Measurements from ENCODE around the gene NSUN4.
A peak's percentile ranks its signal among the peaks of the same experiment; 100 is the strongest.

The NSUN4 gene

GRCh38 chr1:46368791-46369190, 28.2 kb downstream of the NSUN4 start:
- no peaks in the 10 kb centered on the region for H3K27me3 ChIP-seq (ENCODE audit: control insufficient read depth, insufficient read depth, low read length)
- H3K79me2 ChIP-seq: no peaks in the 10 kb centered on the region
- no peaks in the 10 kb centered on the region for H3K36me3 ChIP-seq (ENCODE audit: control insufficient read depth, insufficient read depth, low read length)
- no peak overlapping the region for H3K4me3 ChIP-seq (ENCODE audit: low read depth, low read length)
- H3K4me1 ChIP-seq: peaks cover 2% of the 10 kb centered on the region
- H3K9ac ChIP-seq: no peak overlapping the region
- H3K4me2 ChIP-seq (ENCODE audit: low read length): no peak overlapping the region
- H2AFZ ChIP-seq: no peak overlapping the region
- H3K27ac ChIP-seq: peak overlapping the region; percentile 4
- H3K9me3 ChIP-seq (ENCODE audit: control insufficient read depth, low read length): no peaks in the 10 kb centered on the region
- no peak for TF ChIP-seq CTCF (IDR thresholded peaks at IDR 0.05)

- no peak overlapping the region for H3K4me2 ChIP-seq (ENCODE audit: low read length)
- H3K9ac ChIP-seq: no peak overlapping the region
- H3K9me3 ChIP-seq (ENCODE audit: control insufficient read depth, low read length): no peaks in the 10 kb centered on the region
- TF ChIP-seq CTCF (IDR thresholded peaks at IDR 0.05): no peak
- H2AFZ ChIP-seq: no peak overlapping the region
- no peaks in the 10 kb centered on the region for H3K36me3 ChIP-seq (ENCODE audit: control insufficient read depth, insufficient read depth, low read length)
- peaks cover 2% of the 10 kb centered on the region for H3K4me1 ChIP-seq
- no peaks in the 10 kb centered on the region for H3K27me3 ChIP-seq (ENCODE audit: control insufficient read depth, insufficient read depth, low read length)
- no peak overlapping the region for H3K4me3 ChIP-seq (ENCODE audit: low read depth, low read length)
- H3K27ac ChIP-seq: no peak overlapping the region
- H3K79me2 ChIP-seq: no peaks in the 10 kb centered on the region
These were observed 29.1 kb downstream of the NSUN4 start for GRCh38 chr1:46369542-46370213.

- Histone ChIP-seq H3K27me3 (ENCODE audit: control insufficient read depth, insufficient read depth, low read length) (no peaks in the 10 kb centered on the region), H3K79me2 (no peaks in the 10 kb centered on the region), H3K9me3 (ENCODE audit: control insufficient read depth, low read length) (no peaks in the 10 kb centered on the region), H3K27ac (no peak overlapping the region), H3K36me3 (ENCODE audit: control insufficient read depth, insufficient read depth, low read length) (no peaks in the 10 kb centered on the region), H2AFZ (no peak overlapping the region), H3K4me3 (ENCODE audit: low read depth, low read length) (no peak overlapping the region), H3K4me1 (peaks cover 2% of the 10 kb centered on the region), H3K9ac (no peak overlapping the region), H3K4me2 (ENCODE audit: low read length) (no peak overlapping the region)
- no peak for TF ChIP-seq CTCF (IDR thresholded peaks at IDR 0.05)
These were observed 29.6 kb downstream of the NSUN4 start for GRCh38 chr1:46370214-46370633.

- Histone ChIP-seq H3K4me3 (ENCODE audit: low read depth, low read length) (no peak overlapping the region), H3K79me2 (no peaks in the 10 kb centered on the region)
- TF ChIP-seq CTCF (IDR thresholded peaks at IDR 0.05): no peak
These were observed 31.8 kb downstream of the NSUN4 start for GRCh38 chr1:46372431-46372830.

GRCh38 chr1:46379996-46380395, 39.4 kb downstream of the NSUN4 start:
- Histone ChIP-seq H3K27ac (no peak overlapping the region), H3K4me2 (ENCODE audit: low read length) (no peak overlapping the region), H2AFZ (no peak overlapping the region), H3K36me3 (ENCODE audit: control insufficient read depth, insufficient read depth, low read length) (no peaks in the 10 kb centered on the region), H3K9me3 (ENCODE audit: control insufficient read depth, low read length) (no peaks in the 10 kb centered on the region), H3K4me1 (no peaks in the 10 kb centered on the region), H3K79me2 (no peaks in the 10 kb centered on the region), H3K9ac (no peak overlapping the region), H3K27me3 (ENCODE audit: control insufficient read depth, insufficient read depth, low read length) (no peaks in the 10 kb centered on the region), H3K4me3 (ENCODE audit: low read depth, low read length) (no peak overlapping the region)
- no peak for TF ChIP-seq CTCF (IDR thresholded peaks at IDR 0.05)

More at GRCh38 chr1:46372431-46372830, 31.8 kb downstream of the NSUN4 start:
- Histone ChIP-seq H3K27me3 (ENCODE audit: control insufficient read depth, insufficient read depth, low read length) (no peaks in the 10 kb centered on the region), H2AFZ (no peak overlapping the region), H3K4me1 (peaks cover 2% of the 10 kb centered on the region), H3K4me2 (ENCODE audit: low read length) (no peak overlapping the region), H3K27ac (no peak overlapping the region), H3K9ac (no peak overlapping the region), H3K36me3 (ENCODE audit: control insufficient read depth, insufficient read depth, low read length) (no peaks in the 10 kb centered on the region), H3K9me3 (ENCODE audit: control insufficient read depth, low read length) (no peaks in the 10 kb centered on the region)
